SH-SY5Y (cell line): ENCODE results near the gene NANOS2.

ENCODE experiments used
- GATA2 ChIP-seq: IDR thresholded peaks from 2 replicates; pipeline ENCODE4 v1.6.1; 2011; ENCODE audit warnings: mild to moderate bottlenecking, low read depth, low read length
- GATA3 ChIP-seq: IDR thresholded peaks from 2 replicates; pipeline ENCODE4 v1.6.1; 2011; ENCODE audit warnings: low read depth, mild to moderate bottlenecking, low read length, moderate library complexity

Gene NANOS2

GRCh38 chr19:45908956-45909355 lies 5.6 kb downstream of the NANOS2 start:
- no peak for TF ChIP-seq GATA3
- TF ChIP-seq GATA2 = no peak

- TF ChIP-seq GATA2 = no peak
- no peak for TF ChIP-seq GATA3
Measured at GRCh38 chr19:45906221-45906620, 8.4 kb downstream of the NANOS2 start.

- no peak for TF ChIP-seq GATA2
- TF ChIP-seq GATA3 = no peak
Measured at GRCh38 chr19:45905011-45905410, 9.6 kb downstream of the NANOS2 start.

GRCh38 chr19:45902651-45903625 lies 11.6 kb downstream of the NANOS2 start:
- TF ChIP-seq GATA3 (no peak), GATA2 (no peak)

DNA sequence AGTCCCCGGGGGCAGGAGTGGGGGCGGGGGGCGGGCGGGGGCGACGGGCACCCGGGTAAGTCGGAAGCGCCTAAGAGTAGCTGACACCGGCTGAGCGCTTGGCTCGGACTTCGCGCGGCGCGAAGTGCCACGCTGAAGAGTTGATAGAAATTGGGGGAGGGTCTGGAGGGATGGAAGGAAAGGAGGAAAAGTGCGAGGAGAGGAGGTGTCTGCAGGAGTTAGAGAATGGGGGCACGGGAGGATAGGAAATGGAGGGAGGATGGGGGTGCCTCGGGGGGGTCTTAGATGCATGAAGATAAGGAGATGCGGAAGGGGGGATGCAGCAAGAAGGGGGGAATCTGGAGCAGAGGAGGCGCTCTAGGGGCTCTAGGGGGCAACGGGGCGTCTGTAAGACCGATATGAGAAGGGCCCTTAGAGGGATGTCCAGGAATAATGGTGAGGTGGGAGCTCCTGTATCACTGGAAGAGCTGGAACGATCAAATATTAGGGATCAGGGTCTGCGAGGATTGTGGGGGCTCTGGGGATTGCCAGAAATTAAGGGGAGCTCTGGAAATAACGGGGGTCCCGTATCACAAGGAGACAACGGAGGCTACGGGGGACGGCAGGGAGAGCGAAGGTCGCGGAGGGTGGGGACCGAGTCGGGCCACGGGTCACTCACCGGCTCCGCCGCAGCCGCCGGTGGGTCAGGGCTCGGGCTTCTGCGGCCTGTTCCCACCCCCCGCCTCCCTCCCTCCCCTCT lies 12.5 kb downstream of the NANOS2 start, which contains the start of gene MYPOP:
Gene MYPOP (minus strand): TSS at position 702 of the 739 bp plus-strand sequence. CDS start 840 bp downstream, outside the sequence.
- TF ChIP-seq GATA2 (peak; percentile 53; the same call in 1 of the 2 replicates), GATA3 (no peak)

DNA sequence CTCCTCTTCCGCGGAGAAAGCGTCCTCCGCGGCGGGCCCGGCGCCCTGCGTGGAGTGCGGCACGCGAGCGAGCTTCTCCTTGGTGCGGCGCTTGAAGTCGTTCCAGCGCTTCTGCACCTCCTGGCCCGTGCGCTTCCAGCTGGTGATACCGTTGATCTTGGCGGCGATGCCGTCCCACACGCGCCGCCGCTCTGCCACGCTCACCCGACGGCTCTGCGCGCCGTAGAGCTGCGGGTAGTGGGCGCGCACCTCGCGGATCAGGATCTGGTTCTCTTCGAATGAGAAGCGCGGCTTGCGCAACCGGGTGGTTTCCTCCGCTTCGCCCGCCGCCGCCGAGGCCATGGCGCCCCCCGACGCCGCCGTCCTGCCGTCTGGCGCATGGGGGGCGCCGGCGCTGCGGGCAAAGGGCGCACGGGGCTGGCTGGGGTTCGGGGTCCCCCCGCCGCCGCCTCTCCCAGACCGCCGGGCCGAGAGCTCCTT lies 13.1 kb downstream of the NANOS2 start:
- TF ChIP-seq GATA2 = no peak

DNA sequence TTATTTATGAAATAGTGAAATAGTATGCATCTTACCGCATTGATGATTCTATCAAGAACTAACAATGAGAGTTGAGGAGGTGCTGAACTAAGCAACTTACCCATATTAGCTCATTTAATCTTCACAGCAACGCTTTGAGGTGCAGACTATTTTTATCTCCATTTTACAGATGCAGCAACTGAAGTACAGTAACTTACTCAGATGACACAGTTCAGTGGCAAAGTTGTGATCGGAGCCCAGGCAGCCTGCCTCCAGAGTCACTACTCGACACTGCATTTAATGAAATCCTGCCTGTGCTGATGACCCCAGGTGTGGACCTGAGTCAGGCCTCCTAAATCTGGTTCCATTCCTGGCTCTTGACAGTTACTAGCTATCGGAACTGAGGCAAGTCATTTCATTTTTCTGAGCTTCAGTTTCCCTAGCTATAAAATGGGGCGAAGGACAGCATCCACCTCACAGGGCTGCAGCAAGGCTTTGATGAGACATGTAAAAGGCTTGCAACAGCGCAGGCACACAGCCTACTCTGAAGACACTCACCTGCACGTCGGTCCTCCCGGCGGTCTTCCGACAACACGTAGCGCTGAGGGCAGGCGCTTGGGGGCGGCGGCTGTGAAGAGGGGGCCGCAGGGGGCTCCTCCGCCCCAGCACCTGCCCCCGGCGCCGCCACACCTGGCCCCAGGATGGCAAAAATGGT lies 13.7 kb downstream of the NANOS2 start:
- no peak for TF ChIP-seq GATA2
- no peak for TF ChIP-seq GATA3

DNA sequence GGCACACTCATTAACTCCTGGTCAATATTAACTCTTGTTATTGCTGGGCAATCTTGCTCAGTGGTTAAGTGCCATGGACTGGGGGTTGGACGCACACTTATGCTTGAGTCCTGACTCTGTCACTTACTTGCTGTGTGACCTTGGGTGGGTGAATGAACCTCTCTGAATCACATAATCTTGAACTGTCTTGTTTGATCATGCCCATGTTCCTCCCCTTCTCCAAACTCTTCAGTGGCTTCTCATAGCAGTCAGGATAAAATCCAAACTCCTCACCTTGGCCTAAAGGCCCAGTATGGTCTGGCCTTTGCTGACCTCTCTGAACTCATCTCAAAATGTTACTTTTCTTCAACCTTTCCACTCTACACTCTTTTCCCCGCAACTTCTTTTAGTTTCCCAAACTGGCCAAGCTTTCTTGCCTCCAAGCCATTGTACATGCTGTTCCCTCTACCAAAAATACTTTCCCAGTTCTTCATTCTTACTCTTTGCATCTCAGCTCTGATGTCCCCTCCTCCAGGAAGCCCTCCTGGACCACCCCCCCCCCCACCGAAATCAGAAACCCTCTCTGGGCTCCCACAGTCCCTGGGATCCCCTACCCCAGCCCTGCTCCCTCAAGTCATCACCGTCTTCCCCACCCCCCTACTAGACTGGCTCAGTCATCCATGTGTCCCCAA lies 14.5 kb downstream of the NANOS2 start:
- TF ChIP-seq GATA2 = no peak
- no peak for TF ChIP-seq GATA3

GRCh38 chr19:45899253-45899652 lies 15.3 kb downstream of the NANOS2 start:
- no peak for TF ChIP-seq GATA3
- no peak for TF ChIP-seq GATA2

DNA sequence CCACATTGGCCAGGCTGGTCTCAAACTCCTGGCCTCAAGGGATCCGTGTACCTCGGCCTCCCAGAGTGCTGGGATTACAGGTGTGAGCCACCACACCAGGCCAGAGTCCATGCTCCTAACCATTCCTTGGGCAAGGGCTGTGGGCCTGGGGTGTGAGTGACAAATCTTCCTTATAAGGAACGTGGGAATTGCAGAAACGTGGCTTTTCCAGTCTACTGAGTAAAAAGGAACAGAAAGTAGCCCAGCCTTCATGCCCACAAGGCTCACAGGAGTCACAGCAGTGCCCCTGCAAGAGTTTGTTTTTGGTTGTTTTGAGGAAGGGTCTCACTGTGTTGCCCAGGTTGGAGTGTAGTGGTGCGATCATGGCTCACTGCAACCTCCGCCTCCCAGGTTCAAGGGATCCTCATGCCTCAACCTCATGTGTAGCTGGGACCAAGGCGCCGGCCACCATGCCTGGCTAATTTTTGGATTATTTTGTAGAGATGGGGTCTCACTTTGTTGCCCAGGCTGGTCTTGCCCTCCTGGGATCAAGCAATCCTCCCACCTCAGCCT lies 17.2 kb downstream of the NANOS2 start:
- TF ChIP-seq GATA2 (no peak), GATA3 (no peak)

DNA sequence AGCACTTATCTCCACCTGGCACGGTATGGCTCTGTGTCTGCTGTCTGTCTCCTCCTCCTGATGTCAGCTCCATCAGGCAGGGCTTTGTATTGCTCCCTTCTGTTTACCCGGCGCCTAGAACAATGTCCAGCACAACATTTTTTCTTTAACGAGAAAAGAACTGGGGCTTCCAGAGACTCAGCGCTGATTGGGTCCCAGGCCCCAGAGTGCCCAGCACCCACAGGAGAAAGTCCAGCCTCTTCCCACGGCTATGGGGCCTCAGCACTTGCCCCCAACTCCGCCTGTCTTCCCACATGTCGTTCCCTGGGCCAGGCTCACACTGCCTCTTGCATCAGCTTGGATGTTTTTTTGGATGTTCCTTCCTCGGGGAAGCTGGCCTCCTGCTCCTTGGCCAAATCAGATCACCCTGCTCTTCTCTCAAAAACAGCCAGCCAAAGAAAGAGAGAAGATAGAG lies 19.0 kb downstream of the NANOS2 start:
- TF ChIP-seq GATA3 (no peak), GATA2 (no peak)

DNA sequence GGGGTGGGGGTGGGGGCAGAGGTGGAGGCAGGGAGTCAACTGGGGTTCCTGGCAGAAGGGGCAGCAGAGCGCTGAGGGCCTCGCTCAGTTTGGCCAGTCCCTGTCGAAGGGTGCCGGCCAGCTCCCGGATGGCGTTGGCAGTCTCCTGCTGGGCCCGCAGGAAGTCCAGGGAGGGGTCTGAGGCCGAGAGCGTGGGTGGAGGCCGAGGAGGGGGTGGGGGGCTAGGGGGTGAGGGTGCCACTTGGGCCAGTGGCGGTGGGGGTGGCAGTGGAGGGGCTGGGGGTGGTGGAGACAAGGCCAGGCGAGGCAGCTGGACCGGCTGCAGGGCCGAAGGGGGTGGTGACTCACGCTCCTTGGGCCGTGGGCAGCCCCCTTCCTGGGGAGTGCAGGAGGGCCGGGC lies 23.7 kb downstream of the NANOS2 start:
- TF ChIP-seq GATA3 (no peak), GATA2 (no peak)

DNA sequence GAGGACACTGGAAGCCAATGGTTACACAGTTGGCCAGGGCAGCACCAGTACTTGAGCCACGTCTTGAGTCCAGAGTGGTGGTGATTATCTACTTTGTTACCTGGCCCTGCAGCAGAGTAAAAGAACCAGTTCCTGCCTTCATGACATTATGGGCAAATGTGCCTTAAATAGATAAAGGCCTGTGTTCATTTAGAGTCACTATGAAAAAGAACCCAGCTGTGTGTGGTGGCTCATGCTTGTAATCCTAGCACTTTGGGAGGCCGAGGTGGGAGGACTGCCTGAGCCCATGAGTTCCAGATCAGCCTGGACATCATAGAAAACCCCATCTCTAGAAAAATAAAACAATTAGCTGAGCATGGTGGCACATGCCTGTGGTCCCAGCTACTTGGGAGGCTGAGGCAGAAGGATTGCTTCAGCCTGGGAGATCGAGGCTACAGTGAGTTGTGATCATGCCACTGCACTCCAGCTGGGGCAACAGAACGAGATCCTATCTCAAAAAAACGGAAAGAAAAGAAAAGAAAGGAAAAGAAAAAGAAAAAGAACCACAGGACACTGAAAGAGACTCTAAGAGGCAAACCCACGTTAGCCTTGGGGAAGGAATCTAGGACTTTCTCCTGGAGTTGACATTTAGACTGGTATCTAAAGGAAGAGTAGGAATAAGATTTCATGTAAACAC lies 25.2 kb downstream of the NANOS2 start:
- no peak for TF ChIP-seq GATA3
- no peak for TF ChIP-seq GATA2
